ENCODE data around the gene CELF4.
"Not testable (repeated sequence)": the region's sequence is repeated elsewhere in the genome, so short reads cannot be mapped to it uniquely, and the experiment has no call there.

CELF4 gene

DNA sequence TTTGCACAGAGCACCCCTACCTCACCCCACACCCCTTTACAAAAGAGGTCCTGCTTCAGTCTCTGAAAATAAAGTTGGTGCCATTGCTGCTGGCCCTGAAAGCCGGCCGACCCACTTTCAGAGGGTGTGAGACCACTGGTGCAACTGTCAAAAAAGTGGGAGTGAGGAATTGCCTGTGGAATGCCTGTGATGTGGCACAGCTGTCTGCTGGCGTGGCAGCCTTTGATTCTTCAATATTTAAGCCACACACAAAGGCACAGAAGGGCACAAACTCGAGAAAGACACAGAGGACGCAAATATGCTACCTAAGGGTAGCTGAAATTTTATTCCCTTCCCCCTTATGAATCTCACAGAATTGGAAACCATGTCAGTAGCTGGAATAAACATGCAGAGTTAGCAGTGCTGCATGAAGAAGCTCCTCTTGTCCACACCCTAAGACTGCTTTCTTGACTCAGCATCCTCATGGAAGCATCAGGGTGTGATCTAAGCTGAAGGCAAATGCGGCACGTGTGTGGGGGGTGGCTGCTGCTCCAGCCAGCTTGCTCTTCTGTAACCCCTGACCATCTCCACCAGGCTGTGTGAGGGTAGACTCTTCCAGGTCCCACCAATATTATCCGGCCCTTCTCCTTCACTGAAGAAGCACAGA, 92.3 kb downstream of the CELF4 start:
- no peak overlapping the region for H3K9ac ChIP-seq (ENCODE audit: low read depth, low read length)
- H3K4me3 ChIP-seq (ENCODE audit: low read length): no peak overlapping the region
- H3K4me1 ChIP-seq (ENCODE audit: insufficient read depth, low read length): no peaks in the 10 kb centered on the region
- H3K27ac ChIP-seq (ENCODE audit: low read length): no peak overlapping the region
- no peaks in the 10 kb centered on the region for H3K9me3 ChIP-seq (ENCODE audit: insufficient read depth, low read depth, low read length)
- no peaks in the 10 kb centered on the region for H3K36me3 ChIP-seq (ENCODE audit: insufficient read depth, low read depth, low read length)
- peaks cover 4% of the 10 kb centered on the region; the same call in 1 of the 2 replicates for H3K27me3 ChIP-seq (ENCODE audit: insufficient read depth, low read length)

DNA sequence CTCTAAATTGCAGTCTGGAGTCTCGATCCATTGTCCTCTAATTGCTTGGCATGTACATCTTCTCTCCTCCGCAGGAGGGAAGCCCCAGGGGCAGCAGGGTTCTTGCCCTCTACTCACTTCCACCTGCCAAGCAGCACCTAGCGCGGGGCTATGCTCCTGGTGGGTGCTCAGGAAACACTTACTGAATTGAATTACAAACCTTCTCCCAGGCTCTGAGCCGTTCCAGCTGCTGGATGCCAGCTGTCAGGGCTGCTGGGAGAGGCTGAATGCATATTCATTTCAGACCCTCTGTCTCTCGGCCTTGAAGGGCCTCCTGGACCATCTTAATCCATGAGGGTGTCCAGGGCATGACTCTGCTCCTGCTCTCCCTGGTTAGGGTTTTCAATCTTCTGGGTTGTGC, 94.0 kb downstream of the CELF4 start:
- Histone ChIP-seq H3K9me3 (ENCODE audit: insufficient read depth, low read depth, low read length) (no peaks in the 10 kb centered on the region), H3K27me3 (ENCODE audit: insufficient read depth, low read length) (peaks cover 4% of the 10 kb centered on the region; the same call in 1 of the 2 replicates), H3K9ac (ENCODE audit: low read depth, low read length) (no peak overlapping the region), H3K36me3 (ENCODE audit: insufficient read depth, low read depth, low read length) (no peaks in the 10 kb centered on the region), H3K4me3 (ENCODE audit: low read length) (no peak overlapping the region), H3K27ac (ENCODE audit: low read length) (no peak overlapping the region), H3K4me1 (ENCODE audit: insufficient read depth, low read length) (no peaks in the 10 kb centered on the region)

DNA sequence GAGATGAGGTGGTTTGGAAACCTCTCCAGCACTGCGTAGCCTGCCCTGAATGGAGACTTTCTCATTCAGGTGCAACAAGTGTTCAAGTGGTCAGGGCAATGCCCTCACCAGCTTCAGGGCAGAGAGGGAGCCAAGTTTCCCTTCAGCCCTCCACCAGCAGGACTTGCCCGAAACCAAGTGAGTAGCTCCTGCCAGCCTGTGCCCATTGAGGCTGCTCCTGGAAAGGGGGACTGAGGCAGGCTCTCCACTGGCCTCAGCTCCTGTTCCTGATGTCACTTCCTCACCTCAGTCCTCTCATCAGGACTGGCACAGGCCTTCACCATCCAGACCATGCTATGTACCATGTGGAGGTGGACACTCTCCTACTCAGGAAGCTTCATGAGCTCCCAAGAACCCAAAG, 94.6 kb downstream of the CELF4 start:
- H3K36me3 ChIP-seq (ENCODE audit: insufficient read depth, low read depth, low read length): no peaks in the 10 kb centered on the region
- H3K27ac ChIP-seq (ENCODE audit: low read length): no peak overlapping the region
- H3K27me3 ChIP-seq (ENCODE audit: insufficient read depth, low read length): peaks cover 4% of the 10 kb centered on the region; the same call in 1 of the 2 replicates
- no peaks in the 10 kb centered on the region for H3K4me1 ChIP-seq (ENCODE audit: insufficient read depth, low read length)
- H3K9me3 ChIP-seq (ENCODE audit: insufficient read depth, low read depth, low read length): no peaks in the 10 kb centered on the region
- H3K9ac ChIP-seq (ENCODE audit: low read depth, low read length): no peak overlapping the region
- no peak overlapping the region for H3K4me3 ChIP-seq (ENCODE audit: low read length)

GRCh38 chr18:37467002-37467662, 98.5 kb downstream of the CELF4 start:
- Histone ChIP-seq H3K4me3 (ENCODE audit: low read length) (no peak overlapping the region), H3K36me3 (ENCODE audit: insufficient read depth, low read depth, low read length) (no peaks in the 10 kb centered on the region), H3K9me3 (ENCODE audit: insufficient read depth, low read depth, low read length) (no peaks in the 10 kb centered on the region), H3K4me1 (ENCODE audit: insufficient read depth, low read length) (no peaks in the 10 kb centered on the region), H3K27me3 (ENCODE audit: insufficient read depth, low read length) (peaks cover 4% of the 10 kb centered on the region; the same call in 1 of the 2 replicates), H3K9ac (ENCODE audit: low read depth, low read length) (no peak overlapping the region), H3K27ac (ENCODE audit: low read length) (no peak overlapping the region)

DNA sequence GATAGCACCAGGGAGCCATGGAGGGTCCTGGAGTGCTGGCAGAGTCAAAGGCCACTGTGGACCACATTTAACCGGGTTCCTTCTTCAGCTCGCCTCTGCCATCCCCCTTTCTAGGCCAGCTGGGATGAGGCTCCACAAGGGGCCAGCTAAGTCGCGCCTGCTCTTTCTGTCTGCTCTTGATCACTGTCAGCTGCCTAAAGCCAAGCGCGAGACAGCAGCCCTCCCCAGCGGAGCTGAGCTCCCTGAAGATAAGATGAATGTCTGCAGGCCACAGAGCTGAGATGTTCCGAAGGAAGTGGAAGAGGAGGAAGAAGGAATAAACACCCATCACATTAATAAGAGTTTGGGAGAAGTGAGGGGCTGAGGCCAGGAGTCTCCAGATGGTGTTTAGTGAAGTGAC, 99.6 kb downstream of the CELF4 start:
- H3K27me3 ChIP-seq (ENCODE audit: insufficient read depth, low read length): peaks cover 2% of the 10 kb centered on the region; the same call in 1 of the 2 replicates
- H3K4me1 ChIP-seq (ENCODE audit: insufficient read depth, low read length): no peaks in the 10 kb centered on the region
- no peaks in the 10 kb centered on the region for H3K36me3 ChIP-seq (ENCODE audit: insufficient read depth, low read depth, low read length)
- no peak overlapping the region for H3K4me3 ChIP-seq (ENCODE audit: low read length)
- H3K9me3 ChIP-seq (ENCODE audit: insufficient read depth, low read depth, low read length): no peaks in the 10 kb centered on the region
- H3K27ac ChIP-seq (ENCODE audit: low read length): no peak overlapping the region
- H3K9ac ChIP-seq (ENCODE audit: low read depth, low read length): no peak overlapping the region

DNA sequence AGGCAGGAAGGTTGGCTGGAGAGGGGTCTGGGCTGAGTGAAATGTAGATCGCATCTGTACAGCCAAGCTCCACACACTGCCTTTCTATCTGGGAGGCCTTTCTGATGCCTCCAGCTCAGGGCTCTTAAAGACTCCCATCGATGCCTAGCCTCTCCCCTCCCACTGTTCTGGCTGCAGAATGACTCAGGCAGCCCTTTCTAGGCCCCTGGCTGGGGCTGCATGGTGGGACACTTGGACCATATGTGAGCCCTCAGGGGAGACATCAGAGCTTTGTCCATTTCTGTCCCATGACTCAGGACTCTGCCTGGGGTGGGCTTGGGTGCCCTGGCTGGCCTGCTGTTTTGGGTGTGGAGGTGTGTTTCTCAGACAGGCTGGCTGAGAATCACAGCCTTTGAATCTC, 101.3 kb downstream of the CELF4 start:
- Histone ChIP-seq H3K36me3 (ENCODE audit: insufficient read depth, low read depth, low read length) (no peaks in the 10 kb centered on the region), H3K27me3 (ENCODE audit: insufficient read depth, low read length) (peaks cover 4% of the 10 kb centered on the region; the same call in 1 of the 2 replicates), H3K4me1 (ENCODE audit: insufficient read depth, low read length) (no peaks in the 10 kb centered on the region), H3K27ac (ENCODE audit: low read length) (no peak overlapping the region), H3K9ac (ENCODE audit: low read depth, low read length) (no peak overlapping the region), H3K9me3 (ENCODE audit: insufficient read depth, low read depth, low read length) (no peaks in the 10 kb centered on the region), H3K4me3 (ENCODE audit: low read length) (no peak overlapping the region)

GRCh38 chr18:37461329-37461728, 104.3 kb downstream of the CELF4 start:
- not testable (repeated sequence) for H3K4me1 ChIP-seq (ENCODE audit: insufficient read depth, low read length); H3K4me3 ChIP-seq (ENCODE audit: low read length); H3K9ac ChIP-seq (ENCODE audit: low read depth, low read length); H3K27ac ChIP-seq (ENCODE audit: low read length); H3K9me3 ChIP-seq (ENCODE audit: insufficient read depth, low read depth, low read length); H3K36me3 ChIP-seq (ENCODE audit: insufficient read depth, low read depth, low read length)
- H3K27me3 ChIP-seq (ENCODE audit: insufficient read depth, low read length): peaks cover 11% of the 10 kb centered on the region; the same call in 1 of the 2 replicates

DNA sequence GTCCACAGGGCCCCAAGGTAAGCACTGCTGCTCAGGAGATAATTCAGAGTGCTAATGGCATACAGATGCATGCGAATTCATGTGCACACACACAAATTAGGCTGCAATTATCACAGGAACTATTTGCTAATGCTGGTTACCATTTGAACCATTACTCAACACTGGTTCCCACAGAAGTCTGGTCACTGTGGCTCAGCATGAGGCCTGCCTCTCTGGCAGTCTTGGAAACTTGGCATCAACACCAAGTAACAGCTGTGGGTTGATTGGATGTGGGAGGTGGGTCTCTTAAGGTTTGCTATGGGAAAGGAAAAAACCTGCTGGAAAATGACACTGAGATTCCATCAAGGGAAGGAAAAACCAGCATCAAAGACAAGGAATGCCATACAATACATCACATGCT, 105.0 kb downstream of the CELF4 start:
- H3K36me3 ChIP-seq (ENCODE audit: insufficient read depth, low read depth, low read length): no peaks in the 10 kb centered on the region
- H3K9me3 ChIP-seq (ENCODE audit: insufficient read depth, low read depth, low read length): no peaks in the 10 kb centered on the region
- no peak overlapping the region for H3K27ac ChIP-seq (ENCODE audit: low read length)
- H3K9ac ChIP-seq (ENCODE audit: low read depth, low read length): no peak overlapping the region
- no peaks in the 10 kb centered on the region for H3K4me1 ChIP-seq (ENCODE audit: insufficient read depth, low read length)
- peaks cover 11% of the 10 kb centered on the region; the same call in 1 of the 2 replicates for H3K27me3 ChIP-seq (ENCODE audit: insufficient read depth, low read length)
- H3K4me3 ChIP-seq (ENCODE audit: low read length): no peak overlapping the region

DNA sequence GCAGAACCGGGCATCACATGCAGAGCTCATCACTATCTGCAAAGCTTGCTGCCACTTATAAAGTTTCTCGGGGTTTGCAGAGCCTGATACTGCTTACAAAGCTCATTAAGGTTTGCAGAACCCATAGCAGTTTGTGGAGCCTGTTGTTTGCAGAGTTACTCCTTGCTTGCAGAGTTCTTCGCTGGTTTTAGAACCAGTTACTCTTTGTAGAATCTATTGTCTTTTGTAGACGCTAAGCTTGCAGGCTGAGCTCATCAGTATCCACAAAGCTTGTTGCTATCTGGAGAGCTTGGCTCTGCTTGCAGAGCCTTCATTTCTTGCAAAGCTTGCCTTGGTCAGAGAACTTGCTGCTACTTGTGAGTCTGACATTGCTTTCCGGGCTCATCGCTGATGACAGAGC, 106.9 kb downstream of the CELF4 start:
- Histone ChIP-seq H3K27ac (ENCODE audit: low read length) (no peak overlapping the region), H3K27me3 (ENCODE audit: insufficient read depth, low read length) (peaks cover 11% of the 10 kb centered on the region; the same call in 1 of the 2 replicates), H3K36me3 (ENCODE audit: insufficient read depth, low read depth, low read length) (no peaks in the 10 kb centered on the region), H3K9ac (ENCODE audit: low read depth, low read length) (no peak overlapping the region), H3K4me3 (ENCODE audit: low read length) (no peak overlapping the region), H3K9me3 (ENCODE audit: insufficient read depth, low read depth, low read length) (no peaks in the 10 kb centered on the region), H3K4me1 (ENCODE audit: insufficient read depth, low read length) (no peaks in the 10 kb centered on the region)

DNA sequence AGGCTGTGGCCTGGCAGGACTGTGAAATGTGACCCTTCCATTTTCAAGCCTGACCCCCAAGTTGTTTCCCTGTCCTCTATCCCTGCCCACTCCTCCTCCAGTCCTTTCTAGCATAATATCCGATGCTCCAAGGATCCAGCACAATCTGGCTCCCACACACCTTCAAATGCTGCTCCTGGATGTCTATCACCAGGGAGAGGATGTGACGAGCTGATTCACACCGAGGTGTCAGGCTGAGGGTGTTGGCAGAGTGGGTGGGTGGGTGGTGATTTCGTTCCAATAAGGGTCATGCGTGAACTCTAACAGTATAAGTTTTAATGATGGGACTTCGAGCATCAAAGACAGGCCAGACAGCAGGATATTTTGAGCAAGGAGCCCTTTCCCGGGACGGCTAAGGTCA, 107.8 kb downstream of the CELF4 start:
- Histone ChIP-seq H3K9me3 (ENCODE audit: insufficient read depth, low read depth, low read length) (no peaks in the 10 kb centered on the region), H3K9ac (ENCODE audit: low read depth, low read length) (no peak overlapping the region), H3K4me3 (ENCODE audit: low read length) (no peak overlapping the region), H3K36me3 (ENCODE audit: insufficient read depth, low read depth, low read length) (no peaks in the 10 kb centered on the region), H3K27ac (ENCODE audit: low read length) (no peak overlapping the region), H3K4me1 (ENCODE audit: insufficient read depth, low read length) (no peaks in the 10 kb centered on the region), H3K27me3 (ENCODE audit: insufficient read depth, low read length) (peaks cover 11% of the 10 kb centered on the region; the same call in 1 of the 2 replicates)

- no peak overlapping the region for H3K4me3 ChIP-seq (ENCODE audit: low read length)
These were observed 108.3 kb downstream of the CELF4 start for GRCh38 chr18:37457341-37457740.

DNA sequence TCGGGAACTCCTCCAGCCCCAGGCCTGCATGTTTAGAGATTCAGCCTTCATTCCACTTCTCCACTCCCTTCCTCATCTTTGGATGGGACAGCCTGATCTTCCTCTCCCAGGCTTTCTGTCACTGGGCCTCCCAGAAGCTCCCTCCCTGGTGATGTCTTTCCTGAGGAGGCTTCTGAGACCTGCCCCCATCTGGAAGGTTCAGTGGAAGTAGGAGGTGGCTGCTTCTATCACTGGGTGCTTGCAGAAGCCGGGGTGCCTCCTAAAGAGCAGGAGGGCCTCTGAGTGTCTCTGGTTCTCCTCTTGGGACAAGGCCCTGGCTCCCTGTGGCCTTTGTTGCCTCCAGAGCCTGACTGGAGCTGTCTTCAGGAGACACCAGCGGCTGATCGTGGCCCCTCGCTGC, 108.7 kb downstream of the CELF4 start:
- no peaks in the 10 kb centered on the region for H3K4me1 ChIP-seq (ENCODE audit: insufficient read depth, low read length)
- H3K27ac ChIP-seq (ENCODE audit: low read length): no peak overlapping the region
- H3K36me3 ChIP-seq (ENCODE audit: insufficient read depth, low read depth, low read length): no peaks in the 10 kb centered on the region
- no peak overlapping the region for H3K4me3 ChIP-seq (ENCODE audit: low read length)
- H3K27me3 ChIP-seq (ENCODE audit: insufficient read depth, low read length): peaks cover 11% of the 10 kb centered on the region; the same call in 1 of the 2 replicates
- H3K9me3 ChIP-seq (ENCODE audit: insufficient read depth, low read depth, low read length): no peaks in the 10 kb centered on the region
- H3K9ac ChIP-seq (ENCODE audit: low read depth, low read length): no peak overlapping the region

More at GRCh38 chr18:37457341-37457740, 108.3 kb downstream of the CELF4 start:
- Histone ChIP-seq H3K36me3 (ENCODE audit: insufficient read depth, low read depth, low read length) (no peaks in the 10 kb centered on the region), H3K9ac (ENCODE audit: low read depth, low read length) (no peak overlapping the region), H3K27ac (ENCODE audit: low read length) (no peak overlapping the region), H3K4me1 (ENCODE audit: insufficient read depth, low read length) (no peaks in the 10 kb centered on the region), H3K9me3 (ENCODE audit: insufficient read depth, low read depth, low read length) (no peaks in the 10 kb centered on the region), H3K27me3 (ENCODE audit: insufficient read depth, low read length) (peaks cover 11% of the 10 kb centered on the region; the same call in 1 of the 2 replicates)
